GM18861 (cell line): Measurements from ENCODE around the gene MEGF6.

Source experiments
- ATAC-seq: cut with Tn5 transposase; IDR thresholded peaks from one replicate; pipeline ENCODE4 v1.9.1; 2021; ENCODE audit not compliant: unreplicated experiment

MEGF6 gene

GRCh38 chr1:3444736-3445135, 166.6 kb downstream of the MEGF6 start:
- ATAC-seq: no peak

- no peak for ATAC-seq
Observed at GRCh38 chr1:3444298-3444697, 167.0 kb downstream of the MEGF6 start.

GRCh38 chr1:3443807-3444206, 167.5 kb downstream of the MEGF6 start:
- ATAC-seq: no peak

- ATAC-seq: no peak
Observed at GRCh38 chr1:3442901-3443300, 168.4 kb downstream of the MEGF6 start.

- no peak for ATAC-seq
Observed at GRCh38 chr1:3442331-3442730, 169.0 kb downstream of the MEGF6 start.

GRCh38 chr1:3441880-3442279, 169.4 kb downstream of the MEGF6 start:
- ATAC-seq: no peak

GRCh38 chr1:3441410-3441847, 169.9 kb downstream of the MEGF6 start:
- no peak for ATAC-seq

GRCh38 chr1:3440711-3441409, 170.4 kb downstream of the MEGF6 start:
- ATAC-seq: no peak

- no peak for ATAC-seq
Observed at GRCh38 chr1:3440300-3440681, 171.0 kb downstream of the MEGF6 start.
